ENCODE results near the gene PBX3. TPM values are rescaled to one million over a fixed set of nuclear protein-coding genes. Genes with fewer than 3 reads are reported as not detected.

The PBX3 gene
- total and polyA plus RNA-seq, 2 of the 13 experiments (the other 11 are each of a cell fraction or from before 2014, with no cell fraction given), result 6.0 to 11.2 TPM

DNA sequence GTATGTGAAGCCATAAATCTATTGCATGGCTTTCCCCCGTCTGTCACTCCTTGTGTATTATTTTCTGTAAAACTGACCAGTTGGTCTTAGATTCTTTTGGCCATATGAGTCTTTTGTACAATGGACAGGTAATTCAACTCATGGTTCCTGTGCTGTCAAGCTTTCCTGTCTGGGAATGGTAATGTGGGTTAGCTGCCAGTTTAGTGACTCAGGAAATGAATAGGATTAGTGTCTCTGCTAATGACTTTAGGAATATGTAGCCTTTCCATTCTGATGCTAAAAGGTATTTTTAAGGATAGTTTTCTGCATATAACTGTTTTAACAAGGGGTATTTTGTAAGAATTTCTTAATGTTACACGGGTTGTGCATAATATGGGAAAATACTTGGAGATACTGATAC lies 182.7 kb downstream of the PBX3 start (continued):
- TF ChIP-seq ZNF558 (CRISPR knock-in tag; IDR thresholded peaks at IDR 0.05; ENCODE audit: borderline replicate concordance), result no peak
- TF ChIP-seq ZNF331 (CRISPR knock-in tag; IDR thresholded peaks at IDR 0.05), result no peak
- no peak for TF ChIP-seq SMAD9 (CRISPR knock-in tag; IDR thresholded peaks at IDR 0.05)

DNA sequence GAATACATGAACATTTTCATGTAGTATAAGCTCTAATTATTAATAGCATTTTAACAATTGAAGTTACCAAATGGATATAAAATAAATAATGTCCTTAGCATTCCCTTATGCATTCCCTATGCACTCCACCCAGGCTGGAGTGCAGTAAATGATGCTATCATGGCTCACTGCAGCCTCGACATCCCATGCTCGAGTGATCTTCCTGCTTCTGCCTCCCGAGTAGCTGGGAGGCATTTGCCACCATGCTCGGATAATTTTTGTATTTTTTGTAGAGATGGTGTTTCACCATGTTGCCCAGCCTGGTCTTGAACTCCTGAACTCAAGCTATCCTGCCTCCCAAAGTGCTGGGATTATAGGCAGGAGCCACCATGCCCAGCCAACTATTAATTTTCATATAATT lies 184.0 kb downstream of the PBX3 start:
- in situ Hi-C loops (cut with HindIII; ENCODE audit: extremely low pct_ligation_motif_present, low pct_unique_long_range_greater_than_20kb), result no loop called here

More for the DNA sequence above, 184.0 kb downstream of the PBX3 start:
- TF ChIP-seq SAP130 (CRISPR knock-in tag; IDR thresholded peaks at IDR 0.05; ENCODE audit: low read depth), result no peak
- TF ChIP-seq, protein P1, sequence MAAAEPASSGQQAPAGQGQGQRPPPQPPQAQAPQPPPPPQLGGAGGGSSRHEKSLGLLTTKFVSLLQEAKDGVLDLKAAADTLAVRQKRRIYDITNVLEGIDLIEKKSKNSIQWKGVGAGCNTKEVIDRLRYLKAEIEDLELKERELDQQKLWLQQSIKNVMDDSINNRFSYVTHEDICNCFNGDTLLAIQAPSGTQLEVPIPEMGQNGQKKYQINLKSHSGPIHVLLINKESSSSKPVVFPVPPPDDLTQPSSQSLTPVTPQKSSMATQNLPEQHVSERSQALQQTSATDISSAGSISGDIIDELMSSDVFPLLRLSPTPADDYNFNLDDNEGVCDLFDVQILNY (CRISPR knock-in tag; conservative IDR thresholded peaks at IDR 0.05), result no peak
- TF ChIP-seq, protein P2, sequence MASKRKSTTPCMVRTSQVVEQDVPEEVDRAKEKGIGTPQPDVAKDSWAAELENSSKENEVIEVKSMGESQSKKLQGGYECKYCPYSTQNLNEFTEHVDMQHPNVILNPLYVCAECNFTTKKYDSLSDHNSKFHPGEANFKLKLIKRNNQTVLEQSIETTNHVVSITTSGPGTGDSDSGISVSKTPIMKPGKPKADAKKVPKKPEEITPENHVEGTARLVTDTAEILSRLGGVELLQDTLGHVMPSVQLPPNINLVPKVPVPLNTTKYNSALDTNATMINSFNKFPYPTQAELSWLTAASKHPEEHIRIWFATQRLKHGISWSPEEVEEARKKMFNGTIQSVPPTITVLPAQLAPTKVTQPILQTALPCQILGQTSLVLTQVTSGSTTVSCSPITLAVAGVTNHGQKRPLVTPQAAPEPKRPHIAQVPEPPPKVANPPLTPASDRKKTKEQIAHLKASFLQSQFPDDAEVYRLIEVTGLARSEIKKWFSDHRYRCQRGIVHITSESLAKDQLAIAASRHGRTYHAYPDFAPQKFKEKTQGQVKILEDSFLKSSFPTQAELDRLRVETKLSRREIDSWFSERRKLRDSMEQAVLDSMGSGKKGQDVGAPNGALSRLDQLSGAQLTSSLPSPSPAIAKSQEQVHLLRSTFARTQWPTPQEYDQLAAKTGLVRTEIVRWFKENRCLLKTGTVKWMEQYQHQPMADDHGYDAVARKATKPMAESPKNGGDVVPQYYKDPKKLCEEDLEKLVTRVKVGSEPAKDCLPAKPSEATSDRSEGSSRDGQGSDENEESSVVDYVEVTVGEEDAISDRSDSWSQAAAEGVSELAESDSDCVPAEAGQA (IDR thresholded peaks at IDR 0.05; ENCODE audit: low read depth), result no peak
- TF ChIP-seq, protein P2 (CRISPR knock-in tag; IDR thresholded peaks at IDR 0.05; ENCODE audit: borderline replicate concordance), result no peak
- TF ChIP-seq ZNF792 (CRISPR knock-in tag; IDR thresholded peaks at IDR 0.05), result no peak
- TF ChIP-seq, protein P3, sequence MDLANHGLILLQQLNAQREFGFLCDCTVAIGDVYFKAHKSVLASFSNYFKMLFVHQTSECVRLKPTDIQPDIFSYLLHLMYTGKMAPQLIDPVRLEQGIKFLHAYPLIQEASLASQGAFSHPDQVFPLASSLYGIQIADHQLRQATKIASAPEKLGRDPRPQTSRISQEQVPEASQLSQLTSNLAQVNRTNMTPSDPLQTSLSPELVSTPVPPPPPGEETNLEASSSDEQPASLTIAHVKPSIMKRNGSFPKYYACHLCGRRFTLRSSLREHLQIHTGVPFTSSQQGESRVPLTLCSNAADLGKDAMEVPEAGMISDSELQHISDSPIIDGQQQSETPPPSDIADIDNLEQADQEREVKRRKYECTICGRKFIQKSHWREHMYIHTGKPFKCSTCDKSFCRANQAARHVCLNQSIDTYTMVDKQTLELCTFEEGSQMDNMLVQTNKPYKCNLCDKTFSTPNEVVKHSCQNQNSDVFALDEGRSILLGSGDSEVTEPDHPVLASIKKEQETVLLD (CRISPR knock-in tag; IDR thresholded peaks at IDR 0.05; ENCODE audit: low read depth), result no peak
- no peak for TF ChIP-seq TEAD2 (CRISPR knock-in tag; IDR thresholded peaks at IDR 0.05)
- ChIA-PET CTCF (ENCODE audit: low intra/inter-chr PET ratio, low total read pairs) (no interaction called here), POLR2A (no interaction called here)
- Histone ChIP-seq H3K9me3 (ENCODE audit: low read length) (no peaks in the 10 kb centered on the region), H3K9ac (ENCODE audit: insufficient read depth, low read depth, low read length) (no peak overlapping the region), H3K4me3 (replicated peaks in 1 of 3; ENCODE audit: insufficient read depth in 1 of 3, low read depth in 2 of 3, low read length in 3 of 3) (no peak overlapping the region), H3K4me2 (ENCODE audit: low read depth, low read length) (no peak overlapping the region), H3K36me3 (replicated peaks in 1 of 2; ENCODE audit: control insufficient read depth in 1 of 2, insufficient read depth in 2 of 2, low read length in 2 of 2) (no peaks in the 10 kb centered on the region), H3K27me3 (ENCODE audit: control insufficient read depth in 1 of 2, insufficient read depth in 2 of 2, low read length in 2 of 2) (no peaks in the 10 kb centered on the region), H3K27ac (ENCODE audit: extremely low read length, insufficient read depth, low read length) (no peak overlapping the region), H4K20me1 (ENCODE audit: insufficient read depth, low read length) (no peaks in the 10 kb centered on the region), H3K79me2 (ENCODE audit: insufficient read depth, low read length) (no peaks in the 10 kb centered on the region), H2AFZ (ENCODE audit: low read length) (no peak overlapping the region), H3K4me1 (ENCODE audit: insufficient read depth, low read length) (no peaks in the 10 kb centered on the region)
- intact Hi-C loops (cut with micrococcal nuclease; ENCODE audit: unreplicated experiment), result no loop called here
- FAIRE-seq, result no peak
- no peak for ATAC-seq
- DNase-seq (ENCODE audit: low spot score), result no peak
- no TSS peak for BruUV-seq (replicated peaks)
- 95% methylated on average over 4 of the region's 4 CpGs for WGBS (ENCODE audit: low lambda C conversion rate)

Measured in HepG2 (cell line).